ENCODE results near the gene ZNF605. TPM values are rescaled to one million over a fixed set of nuclear protein-coding genes. Genes with fewer than 3 reads are reported as not detected.
A peak's percentile ranks its signal among the peaks of the same experiment; 100 is the strongest.

Gene ZNF605
- total and polyA plus RNA-seq, 9 of the 15 experiments (the other 6 are each of a cell fraction or from before 2014, with no cell fraction given), result 0.45 to 1.1 (median 0.68) TPM

DNA sequence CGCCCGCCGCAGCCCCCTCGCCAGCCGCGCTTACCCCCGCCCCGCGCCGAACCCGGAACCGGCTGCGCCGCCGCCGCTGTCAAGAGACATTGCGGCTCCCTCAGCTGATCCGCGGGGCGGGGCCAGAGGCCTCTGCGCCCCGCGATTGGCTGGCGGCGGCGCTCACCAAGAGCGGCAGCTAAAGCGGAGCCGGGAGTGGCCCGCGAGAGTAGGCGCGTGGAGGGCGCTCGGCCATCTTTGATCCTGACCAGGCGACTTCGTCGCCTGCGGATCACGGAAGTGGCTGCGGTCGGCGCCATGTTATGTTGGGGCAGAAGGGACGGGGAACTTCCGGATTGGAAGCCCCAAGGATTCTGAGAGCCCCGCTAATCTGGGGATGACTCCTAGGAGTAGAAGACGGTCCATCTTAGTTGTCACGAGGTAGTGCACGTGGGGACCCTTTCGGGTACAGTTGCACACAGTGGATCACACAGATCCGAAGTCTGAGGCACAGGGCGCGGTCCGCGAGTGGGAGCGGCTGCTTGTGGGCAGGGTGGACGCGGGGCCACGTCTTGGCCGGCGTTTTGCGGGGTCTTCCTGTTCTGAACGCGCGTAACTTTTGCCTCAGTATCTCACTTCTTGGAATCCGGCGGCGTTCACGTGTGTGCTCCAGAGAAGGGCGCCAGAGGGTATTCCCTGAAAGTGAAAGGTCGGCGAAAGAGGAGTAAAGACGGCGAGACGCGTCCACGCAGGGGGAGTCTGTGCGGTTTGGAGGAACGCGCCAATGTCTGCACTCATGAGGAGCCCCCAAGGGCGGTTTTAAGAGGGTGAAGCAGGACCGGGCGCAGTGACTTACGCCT lies 68.4 kb downstream of the ZNF605 start, which contains the start of gene CHFR (continued):
- TF ChIP-seq ASH1L (IDR thresholded peaks at IDR 0.05; ENCODE audit: borderline replicate concordance, low read depth, partially characterized antibody) (peak; percentile 64), STAT5B (CRISPR knock-in tag; IDR thresholded peaks at IDR 0.05) (no peak), CXXC5 (CRISPR knock-in tag; IDR thresholded peaks at IDR 0.05) (peak; percentile 95), HNRNPK (IDR thresholded peaks at IDR 0.05; ENCODE audit: low read depth, low read length, poor library complexity, severe bottlenecking) (peak; percentile 43), PTBP1 (IDR thresholded peaks at IDR 0.05; ENCODE audit: low read depth, low read length) (no peak), MAFF (IDR thresholded peaks at IDR 0.05; ENCODE audit: low read length) (no peak), SNIP1 (IDR thresholded peaks at IDR 0.05; ENCODE audit: low read depth) (no peak), MEF2D (tag; conservative IDR thresholded peaks at IDR 0.05; ENCODE audit: low read depth) (no peak), MITF (IDR thresholded peaks at IDR 0.05) (no peak), TAF15 (IDR thresholded peaks at IDR 0.05; ENCODE audit: low read depth, low read length) (no peak), POU5F1 (IDR thresholded peaks at IDR 0.05; ENCODE audit: borderline replicate concordance, low read depth, low read length, partially characterized antibody) (no peak), STAG1 (CRISPR knock-in tag; IDR thresholded peaks at IDR 0.05; ENCODE audit: borderline replicate concordance) (no peak), ZEB2 (IDR thresholded peaks at IDR 0.05) (no peak), ZFP1 (CRISPR knock-in tag; IDR thresholded peaks at IDR 0.05) (no peak), CHCHD3 (CRISPR knock-in tag; IDR thresholded peaks at IDR 0.05) (no peak), SIN3B (IDR thresholded peaks at IDR 0.05; ENCODE audit: low read depth) (no peak), SAFB2 (IDR thresholded peaks at IDR 0.05; ENCODE audit: borderline replicate concordance, low read depth, low read length, severe bottlenecking) (no peak), POLR2H (tag; IDR thresholded peaks at IDR 0.05; ENCODE audit: low read depth) (0 out of 2 replicates have a peak, but pooled peaks have one; percentile 44), SRSF3 (IDR thresholded peaks at IDR 0.05; ENCODE audit: insufficient read depth, low read length) (0 out of 2 replicates have a peak, but pooled peaks have one; percentile 70), ZBTB7A (IDR thresholded peaks at IDR 0.05; ENCODE audit: borderline replicate concordance, control insufficient read depth, low read depth, low read length) (peak; percentile 38; the same call in 1 of the 2 replicates), STAT5A (IDR thresholded peaks at IDR 0.05; ENCODE audit: borderline replicate concordance, low read length) (no peak)
- TF ChIP-seq, protein P1, sequence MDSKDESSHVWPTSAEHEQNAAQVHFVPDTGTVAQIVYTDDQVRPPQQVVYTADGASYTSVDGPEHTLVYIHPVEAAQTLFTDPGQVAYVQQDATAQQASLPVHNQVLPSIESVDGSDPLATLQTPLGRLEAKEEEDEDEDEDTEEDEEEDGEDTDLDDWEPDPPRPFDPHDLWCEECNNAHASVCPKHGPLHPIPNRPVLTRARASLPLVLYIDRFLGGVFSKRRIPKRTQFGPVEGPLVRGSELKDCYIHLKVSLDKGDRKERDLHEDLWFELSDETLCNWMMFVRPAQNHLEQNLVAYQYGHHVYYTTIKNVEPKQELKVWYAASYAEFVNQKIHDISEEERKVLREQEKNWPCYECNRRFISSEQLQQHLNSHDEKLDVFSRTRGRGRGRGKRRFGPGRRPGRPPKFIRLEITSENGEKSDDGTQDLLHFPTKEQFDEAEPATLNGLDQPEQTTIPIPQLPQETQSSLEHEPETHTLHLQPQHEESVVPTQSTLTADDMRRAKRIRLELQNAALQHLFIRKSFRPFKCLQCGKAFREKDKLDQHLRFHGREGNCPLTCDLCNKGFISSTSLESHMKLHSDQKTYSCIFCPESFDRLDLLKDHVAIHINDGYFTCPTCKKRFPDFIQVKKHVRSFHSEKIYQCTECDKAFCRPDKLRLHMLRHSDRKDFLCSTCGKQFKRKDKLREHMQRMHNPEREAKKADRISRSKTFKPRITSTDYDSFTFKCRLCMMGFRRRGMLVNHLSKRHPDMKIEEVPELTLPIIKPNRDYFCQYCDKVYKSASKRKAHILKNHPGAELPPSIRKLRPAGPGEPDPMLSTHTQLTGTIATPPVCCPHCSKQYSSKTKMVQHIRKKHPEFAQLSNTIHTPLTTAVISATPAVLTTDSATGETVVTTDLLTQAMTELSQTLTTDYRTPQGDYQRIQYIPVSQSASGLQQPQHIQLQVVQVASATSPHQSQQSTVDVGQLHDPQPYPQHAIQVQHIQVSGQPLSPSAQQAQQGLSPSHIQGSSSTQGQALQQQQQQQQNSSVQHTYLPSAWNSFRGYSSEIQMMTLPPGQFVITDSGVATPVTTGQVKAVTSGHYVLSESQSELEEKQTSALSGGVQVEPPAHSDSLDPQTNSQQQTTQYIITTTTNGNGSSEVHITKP (IDR thresholded peaks at IDR 0.05; ENCODE audit: partially characterized antibody), result no peak
- TF ChIP-seq, protein P2, sequence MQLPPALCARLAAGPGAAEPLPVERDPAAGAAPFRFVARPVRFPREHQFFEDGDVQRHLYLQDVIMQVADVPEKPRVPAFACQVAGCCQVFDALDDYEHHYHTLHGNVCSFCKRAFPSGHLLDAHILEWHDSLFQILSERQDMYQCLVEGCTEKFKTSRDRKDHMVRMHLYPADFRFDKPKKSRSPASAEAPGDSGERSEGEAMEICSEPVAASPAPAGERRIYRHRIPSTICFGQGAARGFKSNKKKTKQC (CRISPR knock-in tag; IDR thresholded peaks at IDR 0.05), result 0 out of 2 replicates have a peak, but pooled peaks have one; percentile 38
